Stimulated activated CD4-positive, alpha-beta T cell treated with anti-CD3 and anti-CD28 coated beads, TNF-alpha, amount 100 ng/mL, for 24 hours (primary cell): Measurements from ENCODE around the gene APBB2.

Experiments used
- DNase-seq, 3 experiments: peaks; one replicate each; pipeline ENCODE4 v3.0.0-alpha.2; 2020; ENCODE audit warnings: low read depth in 3 of 3

The APBB2 gene

DNA sequence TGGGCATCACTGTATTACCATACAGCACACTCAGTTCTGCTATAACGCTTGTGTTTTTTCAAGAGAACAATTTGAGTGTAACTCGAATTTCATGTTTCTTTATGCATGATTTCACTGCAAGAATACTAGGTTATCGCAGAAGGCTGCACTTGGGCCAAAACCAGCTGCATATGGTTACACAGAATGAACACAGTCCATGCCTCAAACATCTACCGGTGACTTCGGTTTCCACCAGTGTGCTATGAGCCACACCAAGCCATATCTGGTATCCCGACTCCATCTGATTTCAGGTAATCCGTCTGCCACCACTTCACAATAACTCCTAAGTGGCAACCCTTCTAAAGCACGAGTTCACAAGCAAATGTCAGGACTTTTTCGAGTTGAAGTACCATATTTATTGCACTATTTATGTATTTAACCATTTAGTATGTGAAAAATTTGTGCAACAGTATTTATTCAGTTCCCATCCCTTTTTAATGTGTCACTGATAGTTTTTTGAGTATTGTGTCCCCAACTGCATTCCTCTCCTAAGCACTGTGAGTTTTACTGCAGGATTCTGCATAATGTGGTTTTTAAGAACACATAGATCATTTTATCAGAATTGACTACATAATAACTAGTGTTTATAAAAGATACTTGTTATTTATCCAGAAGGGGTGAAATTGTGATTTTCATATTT, 111.8 kb downstream of the APBB2 start:
- DNase-seq = no peak

- DNase-seq = no peak
These were observed 116.0 kb downstream of the APBB2 start for GRCh38 chr4:41098093-41099048.

DNA sequence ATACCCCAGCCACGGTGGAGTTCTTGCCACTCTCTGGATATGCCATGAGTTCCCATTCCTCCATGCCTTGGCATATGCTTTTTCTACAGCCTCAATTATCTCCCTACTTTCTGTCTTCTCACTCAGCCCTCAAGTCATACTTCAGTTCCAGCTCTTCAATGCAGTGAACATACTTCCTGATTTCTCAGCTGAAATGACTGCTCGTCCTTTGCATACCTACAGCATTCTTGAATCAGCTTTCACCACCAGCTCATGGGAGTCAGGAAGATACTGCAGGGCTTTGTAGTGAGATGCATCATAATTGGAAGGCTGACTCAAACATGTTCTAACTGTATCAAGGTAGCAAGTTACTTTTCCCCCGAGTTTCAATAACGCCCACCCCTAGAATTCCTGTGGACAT, 118.4 kb downstream of the APBB2 start:
- no peak for DNase-seq

GRCh38 chr4:41095192-41095872, 119.0 kb downstream of the APBB2 start:
- DNase-seq = no peak

DNA sequence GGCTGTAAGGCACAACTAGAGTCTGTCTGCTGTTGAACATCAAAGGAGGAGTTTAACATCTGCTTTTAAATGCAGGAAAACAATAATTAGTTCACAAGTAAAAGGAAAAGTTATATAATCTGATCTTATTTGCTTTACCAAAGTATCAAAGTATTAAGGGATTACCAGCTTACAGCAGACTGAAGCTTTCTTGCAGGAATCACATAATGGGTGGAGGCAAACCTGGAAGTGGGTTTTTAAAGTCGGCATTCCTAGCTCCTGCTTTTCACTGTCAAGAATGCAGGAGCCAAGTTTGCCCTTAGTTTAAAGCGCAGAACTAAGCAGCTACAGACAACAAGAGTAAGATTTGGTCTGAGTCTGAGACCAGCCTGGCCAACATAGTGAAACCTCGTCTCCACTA, 122.2 kb downstream of the APBB2 start:
- DNase-seq = no peak

GRCh38 chr4:41081847-41082246, 132.5 kb downstream of the APBB2 start:
- no peak for DNase-seq

- no peak for DNase-seq
These were observed 133.4 kb downstream of the APBB2 start for GRCh38 chr4:41080976-41081375.

DNA sequence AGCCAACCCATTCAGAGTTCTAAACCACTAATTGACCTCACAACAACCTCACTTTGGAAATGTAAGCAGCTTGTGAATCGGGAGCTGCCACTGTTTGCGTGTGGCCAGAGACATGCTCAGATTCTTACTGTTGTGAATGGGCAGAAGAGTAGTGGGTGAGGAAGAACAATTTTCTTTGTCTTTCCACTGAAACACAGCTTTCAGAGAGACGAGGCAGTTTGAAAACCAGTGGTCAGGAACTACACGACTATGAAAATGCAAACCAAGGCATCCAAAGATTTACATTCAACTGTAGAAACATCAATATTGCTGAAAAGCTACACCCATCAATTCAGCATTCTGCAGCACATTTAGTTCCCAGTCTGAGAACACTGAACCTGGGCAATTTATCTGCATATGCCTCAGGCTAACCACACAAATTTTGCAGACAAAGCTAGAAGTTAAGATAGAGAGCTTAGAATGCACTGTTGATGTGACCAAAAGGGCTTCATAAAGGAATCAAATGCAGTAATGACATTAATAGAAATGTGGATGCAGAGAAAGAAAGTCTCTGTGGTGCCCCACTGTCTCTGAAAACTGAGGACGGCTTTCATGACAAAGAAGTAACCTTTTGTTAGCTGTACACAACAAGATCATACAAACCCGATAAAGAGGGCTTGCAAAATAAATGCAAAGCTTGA, 134.3 kb downstream of the APBB2 start:
- no peak for DNase-seq

- DNase-seq = no peak
These were observed 136.7 kb downstream of the APBB2 start for GRCh38 chr4:41077628-41078027.

- no peak for DNase-seq
These were observed 137.9 kb downstream of the APBB2 start for GRCh38 chr4:41076481-41076880.

GRCh38 chr4:41074215-41074614, 140.1 kb downstream of the APBB2 start:
- DNase-seq = no peak

- DNase-seq = no peak
These were observed 142.1 kb downstream of the APBB2 start for GRCh38 chr4:41072021-41072777.

DNA sequence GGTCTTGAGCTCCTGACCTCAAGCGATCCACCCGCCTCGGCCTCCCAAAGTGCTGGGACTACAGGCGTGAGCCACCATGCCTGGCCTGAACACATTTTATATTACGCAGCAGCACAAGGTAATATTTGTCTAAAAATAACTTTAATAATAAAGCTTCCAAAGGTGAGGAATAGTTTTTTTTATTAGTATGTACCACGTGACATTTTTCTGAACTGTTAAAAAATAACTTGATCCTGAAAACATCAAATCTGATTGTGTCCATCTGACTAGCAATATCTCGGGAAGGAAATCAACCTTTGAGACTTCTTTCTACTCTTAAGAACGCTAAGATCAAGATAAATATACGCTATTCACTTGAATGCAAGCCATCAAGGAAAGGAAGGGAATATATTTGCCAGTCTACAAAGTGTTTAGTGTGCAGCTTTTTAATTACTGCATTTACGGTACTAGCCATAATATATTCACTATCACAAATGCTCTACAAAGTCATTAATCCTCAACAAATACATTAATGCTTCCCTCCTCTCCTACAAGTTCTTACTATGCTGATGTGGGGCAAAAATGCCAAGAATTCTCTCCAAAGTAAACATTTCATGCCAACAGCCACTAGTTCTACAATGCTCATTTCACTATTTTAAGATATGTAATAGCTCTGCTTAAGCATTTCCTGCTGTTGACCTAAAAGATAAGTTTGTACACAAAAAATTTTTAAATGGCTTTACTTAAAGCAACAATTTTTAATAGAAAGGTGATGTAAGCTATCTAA, 143.6 kb downstream of the APBB2 start:
- no peak for DNase-seq

- DNase-seq = no peak
These were observed 144.5 kb downstream of the APBB2 start for GRCh38 chr4:41069838-41070237.

DNA sequence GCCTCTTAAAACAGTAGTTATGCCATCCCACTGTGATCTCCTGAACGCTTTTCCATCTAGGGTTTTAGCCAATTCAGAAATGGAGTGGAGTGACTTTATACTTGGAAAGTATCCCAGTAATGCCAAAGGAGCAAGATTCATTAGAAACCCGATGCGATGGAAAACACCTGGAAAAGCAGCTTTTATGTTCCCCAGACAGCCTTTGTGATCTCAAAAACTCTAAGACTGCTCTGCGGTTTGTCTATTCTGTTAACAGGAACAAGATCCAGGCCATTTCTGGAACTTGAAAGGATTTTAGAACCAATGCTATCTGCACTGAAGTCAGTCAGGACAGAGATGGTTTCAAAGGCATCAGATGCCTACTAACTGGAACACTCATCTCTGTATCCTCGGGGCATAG, 145.1 kb downstream of the APBB2 start:
- DNase-seq = no peak

DNA sequence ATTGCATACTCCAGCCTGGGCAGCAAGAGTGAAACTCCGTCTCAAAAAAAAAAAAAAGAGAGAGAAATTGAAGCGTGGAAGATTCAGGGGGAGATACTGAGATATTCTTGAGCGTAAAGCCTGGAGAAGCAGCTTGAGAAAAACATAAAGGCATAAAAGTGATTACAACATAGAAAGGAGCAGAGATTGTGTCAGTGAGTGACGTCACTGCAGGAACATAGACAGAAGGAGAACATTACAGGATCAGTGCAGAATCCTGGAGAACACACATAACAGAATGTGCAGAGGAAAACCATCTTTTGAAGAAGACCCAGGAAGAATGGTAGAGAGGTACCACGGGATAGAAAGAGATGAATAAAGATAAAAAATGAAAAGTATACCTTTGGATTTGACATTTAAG, 147.0 kb downstream of the APBB2 start:
- DNase-seq = no peak

DNA sequence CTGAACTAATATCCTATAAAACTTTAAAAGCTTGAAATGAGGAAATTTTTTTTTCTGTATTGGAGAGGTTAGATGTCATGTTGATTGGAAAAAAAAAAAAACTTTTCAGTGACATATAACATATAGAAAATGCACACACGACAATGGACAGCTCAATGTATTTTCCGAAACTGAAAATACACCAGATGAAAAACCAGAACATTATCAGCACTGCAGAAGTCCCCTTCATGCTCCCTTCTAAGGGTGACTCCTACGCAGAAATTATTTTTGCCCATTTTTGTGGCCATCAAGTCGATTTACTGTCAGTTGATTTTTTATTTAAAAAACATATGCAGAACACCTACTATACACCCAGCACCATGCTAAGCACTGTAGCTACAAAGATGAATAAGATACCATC, 148.3 kb downstream of the APBB2 start:
- no peak for DNase-seq

GRCh38 chr4:41065434-41066006, 148.8 kb downstream of the APBB2 start:
- no peak for DNase-seq

GRCh38 chr4:41064953-41065352, 149.4 kb downstream of the APBB2 start:
- no peak for DNase-seq
